CD14-positive monocyte (primary cell): ENCODE data around the gene ZNF737. TPM values are rescaled to one million over a fixed set of nuclear protein-coding genes. Genes with fewer than 3 reads are reported as not detected.

ENCODE experiments used
- DNase-seq, 3 donors: peaks; one replicate each; pipeline ENCODE4 v3.0.0-alpha.2; 2011 to 2022
- H2AFZ ChIP-seq: 2 replicates; pipeline ENCODE4 v1.6.0; 2012; ENCODE audit warnings: mild to moderate bottlenecking, low read depth, low read length, inconsistent platforms; ENCODE audit not compliant: insufficient read depth, poor library complexity, severe bottlenecking
- H3K27ac ChIP-seq, 2 donors: 1 replicate in 1 of 2; 2 replicates in 1 of 2; pipeline ENCODE4 v1.5.1; 2012 to 2013; ENCODE audit warnings: low read length in 2 of 2, control low read depth in 1 of 2, inconsistent platforms in 1 of 2, low read depth in 1 of 2, mild to moderate bottlenecking in 1 of 2
- H3K27me3 ChIP-seq, 2 donors: one replicate each; pipeline versions ENCODE4 v1.6.0 to v1.6.1; 2011 to 2013; ENCODE audit warnings: low read length in 2 of 2; ENCODE audit not compliant: control insufficient read depth in 2 of 2, insufficient read depth in 2 of 2
- H3K36me3 ChIP-seq, 2 donors: replicated peaks in 1 of 2; 1 replicate in 1 of 2; 2 replicates in 1 of 2; pipeline versions ENCODE4 v1.5.1 to v1.6.1; 2012 to 2013; ENCODE audit warnings: low read length in 2 of 2, control low read depth in 1 of 2, inconsistent platforms in 1 of 2, mild to moderate bottlenecking in 1 of 2; ENCODE audit not compliant: insufficient read depth in 2 of 2, control insufficient read depth in 1 of 2
- H3K4me1 ChIP-seq, 2 donors: 1 replicate in 1 of 2; 2 replicates in 1 of 2; pipeline versions ENCODE4 v1.5.1 to v1.6.1; 2012 to 2013; ENCODE audit warnings: low read length in 2 of 2, control low read depth in 1 of 2, inconsistent platforms in 1 of 2, mild to moderate bottlenecking in 1 of 2, moderate library complexity in 1 of 2; ENCODE audit not compliant: insufficient read depth in 2 of 2, control insufficient read depth in 1 of 2
- H3K4me2 ChIP-seq: replicated peaks from 2 replicates; pipeline ENCODE3; 2012; ENCODE audit warnings: low read length, moderate library complexity, mild to moderate bottlenecking; ENCODE audit not compliant: poor library complexity, severe bottlenecking; ENCODE audit errors: extremely low read depth
- H3K4me3 ChIP-seq, 3 experiments: fragments of 200-600 bp in 1 of 3; sonication (generic) in 1 of 3; replicated peaks in 1 of 3; 1 replicate in 2 of 3; 2 replicates in 1 of 3; pipeline ENCODE4 v1.5.1; 2011 to 2013; ENCODE audit warnings: low read length in 3 of 3, mild to moderate bottlenecking in 3 of 3, control low read depth in 2 of 3, low read depth in 2 of 3, inconsistent platforms in 1 of 3, moderate library complexity in 1 of 3
- H3K79me2 ChIP-seq: 2 replicates; pipeline ENCODE4 v1.6.0; 2012; ENCODE audit warnings: mild to moderate bottlenecking, control low read depth, inconsistent platforms, low read length, moderate library complexity; ENCODE audit not compliant: insufficient read depth
- H3K9ac ChIP-seq: 2 replicates; pipeline ENCODE4 v1.6.0; 2017; ENCODE audit warnings: low read length, mild to moderate bottlenecking; ENCODE audit not compliant: insufficient read depth, poor library complexity, severe bottlenecking
- H3K9me3 ChIP-seq, 2 donors: replicated peaks in 1 of 2; 1 replicate in 1 of 2; 2 replicates in 1 of 2; pipeline versions ENCODE4 v1.5.1 to v1.6.1; 2012 to 2013; ENCODE audit warnings: low read length in 2 of 2, control low read depth in 1 of 2; ENCODE audit not compliant: control insufficient read depth in 1 of 2, insufficient read depth in 1 of 2
- H4K20me1 ChIP-seq: 2 replicates; pipeline ENCODE4 v1.6.0; 2012; ENCODE audit warnings: mild to moderate bottlenecking, low read length, control low read depth, moderate library complexity; ENCODE audit not compliant: insufficient read depth
- H3K27ac Mint-ChIP-seq, 7 donors: one replicate each; pipeline ENCODE4 v1.8.0; 2020; ENCODE audit warnings: mild to moderate bottlenecking in 7 of 7, mixed read lengths in 7 of 7, moderate library complexity in 6 of 7, inconsistent platforms in 2 of 7
- H3K27me3 Mint-ChIP-seq, 3 donors: one replicate each; pipeline ENCODE4 v1.8.0; 2021 to 2022; ENCODE audit warnings: low read depth in 3 of 3, mild to moderate bottlenecking in 3 of 3, mixed read lengths in 3 of 3, moderate library complexity in 3 of 3, inconsistent platforms in 1 of 3
- H3K36me3 Mint-ChIP-seq, 2 donors: one replicate each; pipeline ENCODE4 v1.8.0; 2020; ENCODE audit warnings: mixed read lengths in 2 of 2, inconsistent platforms in 1 of 2, mild to moderate bottlenecking in 1 of 2
- H3K4me1 Mint-ChIP-seq: one replicate; pipeline ENCODE4 v1.8.0; 2020; ENCODE audit warnings: mild to moderate bottlenecking, mixed read lengths
- H3K4me3 Mint-ChIP-seq, 2 donors: one replicate each; pipeline ENCODE4 v1.8.0; 2020; ENCODE audit warnings: mild to moderate bottlenecking in 2 of 2, mixed read lengths in 2 of 2, moderate library complexity in 1 of 2
- H3K9me3 Mint-ChIP-seq, 7 donors: one replicate each; pipeline ENCODE4 v1.8.0; 2020 to 2022; ENCODE audit warnings: mixed read lengths in 7 of 7, mild to moderate bottlenecking in 6 of 7, moderate library complexity in 6 of 7, inconsistent platforms in 2 of 7
- WGBS: methylation state at CpG from one replicate; pipeline ENCODE4 v1.1.5; 2013; ENCODE audit warnings: missing lambda C conversion rate; ENCODE audit not compliant: insufficient coverage; 5-methylcytosine and 5-hydroxymethylcytosine counted together
- intact Hi-C, 2 donors: fragments of 100-400 bp; cut with micrococcal nuclease; formaldehyde crosslinking; loops; one replicate each; pipeline versions ENCODE4 v1.15.0 to v1.15.1; 2023
- polyA plus RNA-seq, 3 donors: library from polyadenylated mRNA; depleted of rRNA in 1 of 3; unstranded in 2 of 3; stranded (reverse) in 1 of 3; fragments of 300-500 nt in 2 of 3; fragments of >200 nt in 1 of 3; fragmentation: Illumina TruSeq in 2 of 3; gene quantifications; 1 replicate in 2 of 3; 2 replicates in 1 of 3; pipeline ENCODE4 v1.2.3, GENCODE V29; 2012 to 2021
- TF ChIP-seq, protein P1 (sequence below): fragments of 200-600 bp; IDR thresholded peaks from one replicate; pipeline ENCODE4 v1.8.0; 2022; ENCODE audit warnings: antibody characterized with exemption, mild to moderate bottlenecking

The ZNF737 gene
- polyA plus RNA-seq, 3 donors = 0.06 to 0.61 (median 0.44) TPM

DNA sequence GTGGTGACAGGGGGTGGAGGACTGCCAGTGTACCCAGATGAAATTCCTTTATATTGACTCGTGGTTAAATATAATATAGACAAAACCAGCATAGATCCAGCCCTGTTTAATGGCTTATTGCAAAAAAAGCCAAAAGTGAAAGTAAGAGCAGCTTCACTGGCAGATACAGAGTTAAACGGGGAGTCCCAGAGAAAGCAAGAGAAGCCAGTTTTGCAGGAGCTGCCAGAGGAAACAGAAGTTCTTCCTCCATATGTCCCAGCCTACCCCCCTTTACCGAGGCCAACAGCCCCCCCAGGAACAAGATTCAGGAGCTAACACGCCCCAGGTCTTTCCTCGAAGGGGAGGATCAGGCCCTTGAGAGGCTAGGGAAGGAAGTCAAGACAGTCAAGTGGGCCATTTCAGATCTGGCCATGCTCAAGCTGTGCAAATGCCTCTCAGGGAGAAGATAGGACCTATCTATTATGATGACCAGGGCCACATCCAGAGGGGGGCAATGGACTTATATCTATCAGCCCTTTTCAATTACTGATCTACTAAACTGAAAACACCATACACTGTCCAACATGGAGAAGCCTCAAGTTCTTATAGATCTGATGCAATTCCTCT, 47.2 kb upstream of the ZNF737 start:
- no peak overlapping the region for H3K27ac Mint-ChIP-seq
- Histone ChIP-seq H2AFZ (no peak overlapping the region), H4K20me1 (no peaks in the 10 kb centered on the region), H3K4me1 (no peaks in the 10 kb centered on the region), H3K36me3 (no peaks in the 10 kb centered on the region), H3K9ac (no peak overlapping the region), H3K27ac (no peak overlapping the region), H3K79me2 (no peaks in the 10 kb centered on the region), H3K4me3 (no peak overlapping the region), H3K27me3 (no peaks in the 10 kb centered on the region), H3K9me3 (peaks cover 68 to 94% of the 10 kb centered on the region in 2 donors), H3K4me2 (no peak overlapping the region)
- no peaks in the 10 kb centered on the region for H3K36me3 Mint-ChIP-seq
- no peak overlapping the region for H3K4me3 Mint-ChIP-seq
- DNase-seq = no peak
- WGBS = 10% methylated on average over 2 of the region's 5 CpGs
- H3K4me1 Mint-ChIP-seq = no peaks in the 10 kb centered on the region
- H3K27me3 Mint-ChIP-seq = no peaks in the 10 kb centered on the region
- intact Hi-C loops = no loop called here
- TF ChIP-seq, protein P1, sequence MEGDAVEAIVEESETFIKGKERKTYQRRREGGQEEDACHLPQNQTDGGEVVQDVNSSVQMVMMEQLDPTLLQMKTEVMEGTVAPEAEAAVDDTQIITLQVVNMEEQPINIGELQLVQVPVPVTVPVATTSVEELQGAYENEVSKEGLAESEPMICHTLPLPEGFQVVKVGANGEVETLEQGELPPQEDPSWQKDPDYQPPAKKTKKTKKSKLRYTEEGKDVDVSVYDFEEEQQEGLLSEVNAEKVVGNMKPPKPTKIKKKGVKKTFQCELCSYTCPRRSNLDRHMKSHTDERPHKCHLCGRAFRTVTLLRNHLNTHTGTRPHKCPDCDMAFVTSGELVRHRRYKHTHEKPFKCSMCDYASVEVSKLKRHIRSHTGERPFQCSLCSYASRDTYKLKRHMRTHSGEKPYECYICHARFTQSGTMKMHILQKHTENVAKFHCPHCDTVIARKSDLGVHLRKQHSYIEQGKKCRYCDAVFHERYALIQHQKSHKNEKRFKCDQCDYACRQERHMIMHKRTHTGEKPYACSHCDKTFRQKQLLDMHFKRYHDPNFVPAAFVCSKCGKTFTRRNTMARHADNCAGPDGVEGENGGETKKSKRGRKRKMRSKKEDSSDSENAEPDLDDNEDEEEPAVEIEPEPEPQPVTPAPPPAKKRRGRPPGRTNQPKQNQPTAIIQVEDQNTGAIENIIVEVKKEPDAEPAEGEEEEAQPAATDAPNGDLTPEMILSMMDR = no peak
- H3K9me3 Mint-ChIP-seq = peaks cover 25 to 76% (median 56%) of the 10 kb centered on the region in 7 donors

DNA sequence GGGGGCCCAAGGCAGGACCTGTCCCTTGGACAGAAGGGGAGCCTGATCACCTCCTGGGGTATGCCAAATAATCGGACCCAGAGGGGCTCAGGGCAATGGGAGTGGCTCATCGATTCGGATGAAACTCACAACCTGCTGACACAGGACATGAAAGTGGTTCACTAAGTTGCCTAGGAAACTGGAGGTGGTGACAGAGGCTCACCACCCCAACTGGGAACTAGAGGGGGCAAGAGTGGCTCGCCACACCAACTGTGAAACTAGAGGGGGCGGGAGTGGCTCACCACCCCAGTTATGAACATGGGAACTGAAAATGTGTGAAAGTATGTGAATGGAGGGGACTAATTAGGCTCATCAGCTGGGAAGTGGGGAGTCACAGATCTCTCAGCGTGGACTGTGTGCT, 46.3 kb upstream of the ZNF737 start:
- Histone ChIP-seq H3K9ac (no peak overlapping the region), H3K4me2 (no peak overlapping the region), H2AFZ (no peak overlapping the region), H4K20me1 (no peaks in the 10 kb centered on the region), H3K4me3 (no peak overlapping the region), H3K27ac (no peak overlapping the region), H3K4me1 (no peaks in the 10 kb centered on the region), H3K27me3 (no peaks in the 10 kb centered on the region), H3K9me3 (peaks cover 72 to 92% of the 10 kb centered on the region in 2 donors), H3K79me2 (no peaks in the 10 kb centered on the region), H3K36me3 (no peaks in the 10 kb centered on the region)
- Mint-ChIP-seq H3K9me3 (peaks cover 25 to 75% (median 57%) of the 10 kb centered on the region in 7 donors), H3K27me3 (no peaks in the 10 kb centered on the region), H3K27ac (no peak overlapping the region), H3K4me1 (no peaks in the 10 kb centered on the region), H3K4me3 (no peak overlapping the region), H3K36me3 (no peaks in the 10 kb centered on the region)
- DNase-seq = no peak
- intact Hi-C loops = no loop called here
- TF ChIP-seq, protein P1 = no peak
- WGBS = 95% methylated on average over 5 of the region's 6 CpGs
